GM19328 (cell line): ENCODE results near the gene SETD3.

Source experiments
- ATAC-seq: cut with Tn5 transposase; IDR thresholded peaks from one replicate; pipeline ENCODE4 v1.9.1; 2021; ENCODE audit warnings: mild to moderate bottlenecking, moderate library complexity; ENCODE audit not compliant: unreplicated experiment

The SETD3 gene

DNA sequence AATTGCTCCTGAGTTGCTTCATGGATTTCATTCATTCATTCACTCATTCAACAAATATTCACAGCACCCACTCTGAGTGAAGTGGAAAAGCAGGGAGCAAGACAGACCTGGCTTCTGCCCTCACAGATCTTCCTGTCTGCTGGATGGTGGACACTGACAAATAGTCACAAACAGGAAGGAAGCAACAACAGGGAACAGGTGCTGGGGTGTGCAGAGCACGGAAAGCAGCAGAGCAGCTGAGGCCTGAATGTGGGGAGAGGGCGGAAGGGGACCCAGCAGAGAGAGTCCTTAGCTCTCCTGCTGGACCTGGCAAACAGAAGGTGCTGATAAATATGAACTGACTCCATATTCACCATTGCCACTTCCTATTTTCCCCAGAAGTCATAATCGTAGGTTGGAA is 54.4 kb downstream of the SETD3 start:
- ATAC-seq: no peak

GRCh38 chr14:99425272-99425681 is 55.4 kb downstream of the SETD3 start:
- no peak for ATAC-seq

- no peak for ATAC-seq
Measured at GRCh38 chr14:99424306-99424877, 56.3 kb downstream of the SETD3 start.

- ATAC-seq: no peak
Measured at GRCh38 chr14:99423434-99423833, 57.2 kb downstream of the SETD3 start.

DNA sequence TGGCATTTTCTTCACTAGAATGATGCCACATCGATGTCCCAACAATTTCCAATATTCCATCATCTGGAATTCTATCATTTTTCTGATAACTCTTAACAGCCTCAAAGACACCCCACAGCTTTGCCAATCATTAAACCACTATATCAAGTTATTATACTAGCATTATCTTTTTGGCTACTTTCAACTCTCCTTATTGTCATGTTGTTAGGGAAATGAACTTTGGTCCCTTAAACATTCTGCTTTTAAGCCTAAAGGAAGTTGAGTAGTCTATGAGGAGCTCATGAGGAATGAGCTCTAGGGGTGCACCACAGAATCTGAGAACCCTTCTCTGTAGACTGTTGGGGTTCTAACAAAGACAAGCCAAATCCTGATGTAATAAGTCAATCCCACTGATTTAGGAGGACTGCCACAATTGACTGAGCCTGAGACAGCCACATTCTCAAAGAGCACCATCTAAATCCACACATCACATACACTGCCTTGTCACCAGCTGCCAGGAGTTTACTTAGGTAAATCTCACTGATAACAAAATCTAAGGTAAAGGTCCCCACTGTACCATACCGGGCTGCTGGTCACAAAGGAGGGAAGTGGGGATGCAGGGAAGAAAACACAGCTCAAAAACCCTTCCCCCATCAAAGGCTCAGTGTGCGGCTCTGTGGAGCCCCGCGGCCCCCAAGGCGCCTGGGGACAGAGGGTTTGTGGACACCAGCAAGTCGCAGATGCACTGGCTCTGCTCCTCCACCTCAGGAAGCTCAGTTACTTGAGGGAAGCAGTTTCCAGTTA is 58.2 kb downstream of the SETD3 start:
- ATAC-seq: no peak

DNA sequence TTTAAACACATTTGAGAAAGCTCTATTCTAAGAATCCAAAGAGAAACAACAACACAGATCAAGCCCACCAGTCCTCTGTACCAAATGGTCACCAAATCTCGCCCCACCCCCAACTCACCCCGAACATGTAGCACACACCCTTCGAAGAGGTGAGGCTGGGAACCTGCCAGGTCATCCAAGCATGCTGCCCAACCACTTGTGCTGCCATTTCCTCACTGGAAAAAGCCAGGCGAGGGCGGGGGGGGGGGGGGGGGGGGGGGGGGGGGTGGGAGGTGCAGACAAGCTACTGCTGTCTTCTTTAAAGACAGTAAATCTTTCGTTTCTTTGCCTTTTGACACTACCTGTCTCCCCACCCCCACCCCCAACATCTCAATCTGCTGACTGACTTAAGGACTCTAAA is 59.9 kb downstream of the SETD3 start:
- no peak for ATAC-seq

GRCh38 chr14:99419905-99420304 is 60.8 kb downstream of the SETD3 start:
- ATAC-seq: no peak

DNA sequence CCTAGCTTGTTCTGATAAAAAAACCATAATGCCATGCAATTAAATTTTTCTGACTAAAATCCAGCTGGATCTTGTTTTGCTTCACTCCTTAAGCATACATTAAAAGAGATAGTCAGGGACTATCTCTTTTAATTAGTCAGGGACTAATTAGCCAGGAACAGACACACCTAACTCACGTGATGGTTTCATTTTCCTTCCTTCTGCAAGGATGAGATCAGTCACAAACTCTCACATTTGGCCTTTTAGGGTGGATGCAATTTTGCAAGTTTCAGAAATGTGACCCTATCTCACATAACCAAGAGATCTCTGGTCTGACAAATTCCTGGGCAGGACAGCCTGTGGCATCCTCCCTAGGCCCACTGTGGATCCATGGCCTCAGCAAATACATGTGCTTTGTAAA is 62.4 kb downstream of the SETD3 start:
- ATAC-seq: no peak

GRCh38 chr14:99416909-99417308 is 63.8 kb downstream of the SETD3 start:
- no peak for ATAC-seq

DNA sequence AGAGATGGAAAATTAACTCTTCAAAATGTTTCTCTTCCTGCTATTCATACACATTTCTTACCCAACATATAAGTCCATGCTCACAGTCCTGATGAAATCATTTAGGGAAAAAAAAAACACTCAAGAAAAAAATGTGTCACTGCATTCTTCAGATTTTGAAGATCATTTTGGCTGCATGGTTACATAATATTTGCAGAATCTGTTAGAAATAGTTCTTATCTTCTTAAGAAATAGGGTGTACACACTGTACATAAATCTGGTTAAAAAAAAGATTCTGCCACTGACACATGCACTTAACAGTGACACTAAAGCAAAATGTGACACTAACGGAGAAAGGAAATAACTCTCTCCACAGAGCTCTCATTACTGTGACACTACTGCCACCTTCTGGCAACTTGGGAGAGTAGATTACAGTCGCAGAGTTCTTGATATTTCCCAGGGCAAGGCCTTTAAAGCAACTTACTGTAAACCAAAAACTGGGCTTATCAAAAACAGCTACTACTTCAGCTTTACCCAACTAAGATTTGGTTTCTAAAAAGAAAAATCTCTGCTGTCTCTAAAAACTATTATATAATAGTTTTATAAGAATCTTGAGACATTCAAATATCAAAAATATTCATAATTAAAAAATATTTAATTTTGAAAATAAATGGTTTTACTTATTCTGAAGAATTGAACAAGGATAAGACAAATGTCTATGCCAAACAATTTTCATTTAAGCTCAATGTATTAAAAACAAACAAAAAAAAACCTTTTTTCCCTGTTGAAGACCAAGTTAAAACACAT is 65.0 kb downstream of the SETD3 start:
- ATAC-seq: peak; percentile 89

GRCh38 chr14:99413911-99414310 is 66.7 kb downstream of the SETD3 start:
- ATAC-seq: no peak

DNA sequence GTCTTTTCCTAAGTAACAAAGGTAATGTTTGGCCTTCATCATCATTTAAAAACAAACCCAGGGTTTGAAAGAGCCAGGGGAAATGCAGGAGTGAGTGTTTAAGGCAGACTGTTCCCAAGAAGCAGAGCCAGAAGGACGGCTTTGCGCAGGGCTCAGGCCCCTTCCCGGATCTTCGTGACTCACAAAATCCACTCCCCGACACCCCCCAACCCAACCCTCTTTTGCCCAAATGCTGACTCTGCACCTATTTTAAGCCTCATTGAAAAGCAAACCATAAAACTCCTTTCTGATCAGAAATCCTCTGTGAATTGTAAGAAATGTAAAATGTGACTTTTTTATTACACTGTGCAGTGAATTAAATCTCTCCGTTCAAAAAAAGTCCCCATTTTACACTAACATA is 67.5 kb downstream of the SETD3 start:
- no peak for ATAC-seq

DNA sequence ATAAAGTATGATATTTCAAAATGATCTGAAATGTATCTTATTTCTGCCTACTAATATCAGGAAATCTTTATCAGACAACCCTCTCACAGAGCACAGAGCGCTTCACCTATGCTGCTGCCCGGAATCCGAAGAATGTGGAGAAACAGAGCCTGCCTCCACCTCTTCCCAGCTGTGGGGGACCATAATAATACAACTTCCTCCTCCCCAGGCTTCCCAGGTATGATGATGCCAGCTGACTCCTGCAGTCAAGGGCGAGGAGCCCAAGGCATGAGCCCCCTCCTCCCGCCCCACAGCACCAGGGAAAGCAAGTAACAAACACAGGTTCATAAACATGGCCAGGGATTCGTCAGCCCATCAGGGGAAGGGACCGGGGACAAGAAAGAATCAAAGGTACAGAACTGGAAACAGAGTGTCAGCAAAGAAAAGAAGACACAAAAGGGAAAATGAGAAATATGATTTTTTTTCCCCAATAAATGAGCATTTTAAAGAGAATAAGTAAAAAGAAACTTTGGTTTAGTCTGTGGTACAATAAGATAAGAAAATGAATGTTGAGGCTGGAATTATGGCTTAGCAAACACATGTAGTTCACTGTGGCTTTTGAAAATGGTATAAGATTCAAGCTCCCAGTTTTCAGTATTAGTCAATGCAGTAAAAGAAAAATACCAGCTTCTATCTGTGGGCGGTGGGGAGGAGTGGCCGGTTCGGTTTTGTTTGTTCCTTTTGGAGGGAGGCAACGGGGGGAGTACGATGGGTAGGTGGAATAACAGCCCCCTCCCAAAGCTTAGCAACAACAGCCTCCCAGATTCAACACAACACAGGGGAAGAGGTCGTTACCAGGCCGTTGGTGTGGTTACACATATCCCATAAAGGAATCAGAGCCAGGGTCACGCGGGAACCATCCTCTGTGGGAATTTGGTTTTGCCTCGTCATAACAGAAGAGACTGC is 68.3 kb downstream of the SETD3 start:
- no peak for ATAC-seq

GRCh38 chr14:99410019-99410418 is 70.6 kb downstream of the SETD3 start:
- ATAC-seq: no peak

- no peak for ATAC-seq
Measured at GRCh38 chr14:99408971-99409289, 71.7 kb downstream of the SETD3 start.

GRCh38 chr14:99408286-99408970 is 72.2 kb downstream of the SETD3 start:
- ATAC-seq: no peak

GRCh38 chr14:99407416-99407815 is 73.2 kb downstream of the SETD3 start:
- ATAC-seq: no peak

DNA sequence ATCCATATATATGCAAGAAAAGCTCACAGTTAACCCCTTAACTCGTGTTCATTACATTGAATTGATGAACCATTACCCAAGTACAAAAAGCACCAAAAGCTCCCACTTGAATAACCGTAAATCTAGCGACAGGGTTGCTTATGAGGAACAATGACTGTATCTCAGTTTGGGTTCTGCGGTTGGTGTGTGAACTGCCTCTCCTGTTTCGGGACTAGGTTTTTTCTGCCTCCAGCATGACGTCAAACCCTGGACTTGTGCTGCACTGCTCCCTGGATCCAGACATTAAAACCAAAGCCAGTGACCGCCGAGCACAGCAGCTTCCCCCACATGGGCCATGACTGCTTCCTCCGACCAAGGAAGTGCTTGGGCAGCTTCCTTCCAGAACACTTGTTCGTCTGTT is 77.7 kb downstream of the SETD3 start:
- ATAC-seq: no peak

DNA sequence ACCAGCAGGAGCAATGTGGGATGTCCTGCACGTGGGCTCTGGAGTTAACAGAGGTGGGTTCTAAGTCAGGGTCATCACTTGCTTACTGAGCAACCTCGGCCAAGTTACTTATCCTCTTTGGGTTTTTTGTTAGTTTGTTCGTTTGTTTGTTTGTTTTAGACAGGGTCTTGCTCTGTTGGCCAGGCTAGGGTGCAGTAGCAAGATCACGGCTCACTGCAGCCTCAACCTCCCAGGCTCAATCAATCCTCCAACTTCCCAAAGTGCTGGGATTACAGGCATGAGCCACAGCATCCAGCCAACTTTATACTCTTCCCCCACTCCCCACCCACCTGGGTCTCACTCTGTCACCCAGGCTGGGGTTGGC is 78.4 kb downstream of the SETD3 start:
- ATAC-seq: no peak

DNA sequence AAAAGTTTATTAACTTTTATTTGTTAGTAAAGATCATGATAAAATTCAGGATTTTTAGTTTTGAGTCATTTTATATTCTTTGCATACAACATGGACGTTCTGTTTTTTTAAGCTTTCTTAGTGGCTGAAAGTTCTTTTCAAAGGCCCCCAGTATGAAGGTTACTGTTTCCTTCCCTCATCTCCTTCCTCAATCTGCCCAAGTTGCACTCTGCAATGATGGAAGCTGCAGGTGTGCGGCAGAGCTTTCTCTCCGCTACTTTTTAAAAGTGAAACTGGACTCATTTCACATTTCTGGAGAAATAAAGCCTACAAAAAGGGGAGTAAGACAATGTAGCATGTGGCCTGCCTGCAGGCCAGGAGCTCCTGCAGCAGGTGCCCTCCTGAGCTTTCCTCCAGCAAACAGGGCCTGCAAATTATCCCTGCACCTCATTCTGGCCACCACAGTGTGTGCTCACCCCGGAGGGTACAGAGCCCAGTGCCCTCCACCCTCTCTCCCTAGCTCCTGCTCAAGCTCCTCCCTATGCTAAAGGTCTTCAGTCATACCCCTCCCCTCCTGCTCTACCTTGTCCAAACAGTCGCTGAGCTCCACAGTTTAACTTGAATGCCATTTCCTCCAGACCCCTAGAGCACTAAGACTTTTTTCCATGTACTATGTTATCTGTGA is 78.9 kb downstream of the SETD3 start:
- ATAC-seq: no peak
